Measurements from ENCODE around the gene CAP2. TPM values are rescaled to one million over a fixed set of nuclear protein-coding genes. Genes with fewer than 3 reads are reported as not detected.
"Not testable (repeated sequence)": the region's sequence is repeated elsewhere in the genome, so short reads cannot be mapped to it uniquely, and the experiment has no call there.

The CAP2 gene
- total RNA-seq, 2 experiments from 2014 or later: not detected

- H3K4me1 Mint-ChIP-seq: no peaks in the 10 kb centered on the region
- H3K36me3 Mint-ChIP-seq: no peaks in the 10 kb centered on the region
Observed at GRCh38 chr6:17574866-17575560, 181.6 kb downstream of the CAP2 start.

GRCh38 chr6:17577059-17577458 lies 183.7 kb downstream of the CAP2 start:
- H3K27ac Mint-ChIP-seq: no peak overlapping the region
- H3K4me3 Mint-ChIP-seq: no peak overlapping the region
- no peaks in the 10 kb centered on the region for H3K36me3 Mint-ChIP-seq
- peaks cover 20% of the 10 kb centered on the region for H3K27me3 Mint-ChIP-seq
- H3K4me1 Mint-ChIP-seq: no peaks in the 10 kb centered on the region
- H3K9me3 Mint-ChIP-seq: peaks cover 14% of the 10 kb centered on the region
- DNase-seq: no peak

More at GRCh38 chr6:17574866-17575560, 181.6 kb downstream of the CAP2 start:
- no peak for DNase-seq
- Mint-ChIP-seq H3K27me3 (peaks cover 14% of the 10 kb centered on the region), H3K27ac (no peak overlapping the region), H3K4me3 (no peak overlapping the region), H3K9me3 (peaks cover 9% of the 10 kb centered on the region)

- Mint-ChIP-seq H3K36me3 (no peaks in the 10 kb centered on the region), H3K4me3 (peak overlapping the region; percentile 67), H3K27ac (no peak overlapping the region), H3K27me3 (peaks cover 5% of the 10 kb centered on the region), H3K9me3 (peaks cover 14% of the 10 kb centered on the region), H3K4me1 (peaks cover 5% of the 10 kb centered on the region)
- DNase-seq: peak; percentile 43
Observed at GRCh38 chr6:17580518-17581048, 187.2 kb downstream of the CAP2 start.

GRCh38 chr6:17581282-17581681 lies 187.9 kb downstream of the CAP2 start:
- Mint-ChIP-seq H3K9me3 (peaks cover 14% of the 10 kb centered on the region), H3K4me3 (peak overlapping the region; percentile 12)
- H3K27ac Mint-ChIP-seq, DNase-seq, H3K4me1 Mint-ChIP-seq, H3K27me3 Mint-ChIP-seq, H3K36me3 Mint-ChIP-seq: not testable (repeated sequence)

- Mint-ChIP-seq H3K27ac (no peak overlapping the region), H3K27me3 (peaks cover 5% of the 10 kb centered on the region), H3K4me3 (no peak overlapping the region), H3K4me1 (peaks cover 5% of the 10 kb centered on the region), H3K9me3 (peaks cover 5% of the 10 kb centered on the region), H3K36me3 (no peaks in the 10 kb centered on the region)
- DNase-seq: no peak
Observed at GRCh38 chr6:17583811-17584210, 190.4 kb downstream of the CAP2 start.

GRCh38 chr6:17584241-17584803 lies 190.9 kb downstream of the CAP2 start:
- H3K4me3 Mint-ChIP-seq: no peak overlapping the region
- peaks cover 5% of the 10 kb centered on the region for H3K27me3 Mint-ChIP-seq
- no peaks in the 10 kb centered on the region for H3K36me3 Mint-ChIP-seq
- H3K4me1 Mint-ChIP-seq: peaks cover 10% of the 10 kb centered on the region
- DNase-seq: no peak
- no peak overlapping the region for H3K27ac Mint-ChIP-seq
- H3K9me3 Mint-ChIP-seq: peaks cover 5% of the 10 kb centered on the region

- Mint-ChIP-seq H3K27me3 (peaks cover 4% of the 10 kb centered on the region), H3K9me3 (peaks cover 5% of the 10 kb centered on the region), H3K4me3 (no peak overlapping the region), H3K4me1 (peaks cover 17% of the 10 kb centered on the region), H3K36me3 (no peaks in the 10 kb centered on the region), H3K27ac (no peak overlapping the region)
- no peak for DNase-seq
Observed at GRCh38 chr6:17585766-17586490, 192.5 kb downstream of the CAP2 start.

- H3K4me3 Mint-ChIP-seq, H3K27me3 Mint-ChIP-seq, H3K9me3 Mint-ChIP-seq, DNase-seq, H3K36me3 Mint-ChIP-seq, H3K27ac Mint-ChIP-seq: not testable (repeated sequence)
- H3K4me1 Mint-ChIP-seq: peaks cover 24% of the 10 kb centered on the region
Observed at GRCh38 chr6:17586623-17587022, 193.2 kb downstream of the CAP2 start.

- Mint-ChIP-seq H3K36me3 (no peaks in the 10 kb centered on the region), H3K27ac (no peak overlapping the region), H3K9me3 (no peaks in the 10 kb centered on the region), H3K4me1 (peaks cover 24% of the 10 kb centered on the region), H3K4me3 (no peak overlapping the region), H3K27me3 (no peaks in the 10 kb centered on the region)
- no peak for DNase-seq
Observed at GRCh38 chr6:17588011-17588410, 194.6 kb downstream of the CAP2 start.

- peaks cover 21% of the 10 kb centered on the region for H3K4me1 Mint-ChIP-seq
- no peak overlapping the region for H3K4me3 Mint-ChIP-seq
- H3K36me3 Mint-ChIP-seq: no peaks in the 10 kb centered on the region
- DNase-seq: no peak
- H3K27ac Mint-ChIP-seq: no peak overlapping the region
- no peaks in the 10 kb centered on the region for H3K9me3 Mint-ChIP-seq
- H3K27me3 Mint-ChIP-seq: no peaks in the 10 kb centered on the region
Observed at GRCh38 chr6:17589406-17590096, 196.2 kb downstream of the CAP2 start.

GRCh38 chr6:17591287-17591686 lies 197.9 kb downstream of the CAP2 start:
- H3K27me3 Mint-ChIP-seq: no peaks in the 10 kb centered on the region
- no peak overlapping the region for H3K27ac Mint-ChIP-seq
- no peaks in the 10 kb centered on the region for H3K9me3 Mint-ChIP-seq
- no peak for DNase-seq
- no peaks in the 10 kb centered on the region for H3K36me3 Mint-ChIP-seq
- H3K4me1 Mint-ChIP-seq: peaks cover 19% of the 10 kb centered on the region
- H3K4me3 Mint-ChIP-seq: no peak overlapping the region

GRCh38 chr6:17593246-17593645 lies 199.9 kb downstream of the CAP2 start:
- Mint-ChIP-seq H3K36me3 (no peaks in the 10 kb centered on the region), H3K4me3 (no peak overlapping the region), H3K9me3 (no peaks in the 10 kb centered on the region), H3K4me1 (peaks cover 19% of the 10 kb centered on the region), H3K27me3 (no peaks in the 10 kb centered on the region), H3K27ac (no peak overlapping the region)
- DNase-seq: no peak

- Mint-ChIP-seq H3K9me3 (no peaks in the 10 kb centered on the region), H3K36me3 (no peaks in the 10 kb centered on the region), H3K27ac (no peak overlapping the region), H3K27me3 (no peaks in the 10 kb centered on the region), H3K4me1 (peaks cover 11% of the 10 kb centered on the region), H3K4me3 (no peak overlapping the region)
- no peak for DNase-seq
Observed at GRCh38 chr6:17596085-17596484, 202.7 kb downstream of the CAP2 start.

- Mint-ChIP-seq H3K27ac (peak within 1 kb of the TSS; percentile 74), H3K9me3 (no peaks in the 10 kb centered on the region), H3K4me1 (peaks cover 29% of the 10 kb centered on the region), H3K27me3 (no peaks in the 10 kb centered on the region), H3K4me3 (peak within 1 kb of the TSS; percentile 83), H3K36me3 (peaks cover 9% of the 10 kb centered on the region)
- peak; percentile 94 for DNase-seq
Observed at GRCh38 chr6:17599877-17600526, 206.6 kb downstream of the CAP2 start, which contains the start of gene FAM8A1. Gene FAM8A1 (plus strand): TSS chr6:17600302. CDS start chr6:17600410, 108 bp downstream.

Measured in activated naive CD8-positive, alpha-beta T cell treated with anti-CD3 and anti-CD28 coated beads for 36 hours (primary cell).